ENCODE measurements around the gene SAMD4B.

DNA sequence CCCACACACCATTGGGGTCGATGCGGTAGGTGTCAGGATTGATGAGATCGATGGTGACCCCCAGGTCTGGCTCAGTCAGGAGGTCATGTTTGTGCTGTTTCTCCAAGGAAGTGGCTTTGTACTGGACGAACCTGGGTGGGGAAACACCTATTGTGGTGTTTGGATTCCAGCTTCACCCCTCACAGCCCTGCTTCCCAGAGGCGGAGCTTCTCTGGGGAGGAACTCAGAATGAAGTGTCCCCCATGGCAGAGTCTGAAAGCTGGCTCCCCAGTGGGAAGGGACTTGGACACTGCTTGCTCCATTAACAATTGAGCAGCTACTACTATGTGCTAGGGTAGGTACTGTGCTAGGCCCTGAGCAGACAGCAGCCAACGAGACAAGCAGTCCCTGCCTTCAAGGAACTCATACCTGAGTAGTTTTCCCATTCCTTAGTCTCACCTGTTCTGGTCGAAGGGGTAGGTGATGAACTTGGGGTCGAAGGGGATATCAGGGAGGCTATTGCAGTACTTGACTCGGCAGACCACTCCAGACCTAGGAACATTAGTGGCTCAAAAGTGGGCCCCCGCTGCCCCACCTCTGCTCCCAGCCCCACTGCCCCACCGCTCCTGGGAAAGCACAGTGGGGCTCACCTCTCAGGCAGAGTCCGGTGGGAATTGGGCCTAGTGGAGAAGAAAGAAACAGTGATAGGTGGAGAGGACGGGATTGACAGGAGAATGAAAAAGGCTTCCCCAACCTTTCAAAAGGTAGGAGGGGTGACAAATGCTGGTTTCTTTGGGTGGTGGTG lies 47.6 kb downstream of the SAMD4B start:
- TF ChIP-seq YY1 (IDR thresholded peaks at IDR 0.05; ENCODE audit: insufficient read depth, insufficient read length), result no peak
- no peak for TF ChIP-seq SUZ12 (IDR thresholded peaks at IDR 0.05; ENCODE audit: extremely low read depth, insufficient read depth, insufficient read length)

Measured in NT2/D1 (cell line).